Naive thymus-derived CD4-positive, alpha-beta T cell (primary cell): ENCODE data around the gene UQCRHL. TPM values are rescaled to one million over a fixed set of nuclear protein-coding genes. Genes with fewer than 3 reads are reported as not detected.

ENCODE experiments used
- ATAC-seq: fragments of 150-1000 bp; cut with Tn5 transposase; 2 replicates; pipeline ENCODE4 v1.10.0; 2021; ENCODE audit warnings: mild to moderate bottlenecking, moderate library complexity
- CTCF ChIA-PET: fragments of 350-600 bp; sonication (Branson Sonifier 250); formaldehyde crosslinking; loops from one replicate; lab custom pipeline; 2021; ENCODE audit warnings: antibody characterized with exemption; lab: Charles Lee
- POLR2A ChIA-PET: fragments of 350-600 bp; sonication (Branson Sonifier 250); formaldehyde crosslinking; loops from one replicate; lab custom pipeline; 2021; ENCODE audit warnings: antibody characterized with exemption, inconsistent platforms; lab: Charles Lee
- DNase-seq, 9 donors: peaks; one replicate each; pipeline versions ENCODE4 v3.0.0 to v3.0.0-alpha.2; 2020 to 2022; ENCODE audit warnings: mixed read lengths in 1 of 9
- H3K27ac ChIP-seq: one replicate; pipeline ENCODE4 v1.7.0; 2013; ENCODE audit warnings: mild to moderate bottlenecking, low read depth, low read length, moderate library complexity
- H3K27me3 ChIP-seq, 2 donors: one replicate each; pipeline ENCODE4 v1.7.0; 2013; ENCODE audit warnings: low read length in 2 of 2, mild to moderate bottlenecking in 2 of 2, moderate library complexity in 2 of 2; ENCODE audit not compliant: control insufficient read depth in 2 of 2, insufficient read depth in 2 of 2
- H3K36me3 ChIP-seq, 3 experiments: 1 replicate in 2 of 3; 2 replicates in 1 of 3; pipeline ENCODE4 v1.7.0; 2013; ENCODE audit warnings: low read length in 3 of 3, mild to moderate bottlenecking in 3 of 3, moderate library complexity in 1 of 3; ENCODE audit not compliant: insufficient read depth in 3 of 3, control insufficient read depth in 2 of 3
- H3K4me1 ChIP-seq, 2 donors: one replicate each; pipeline ENCODE4 v1.7.0; 2013; ENCODE audit warnings: low read length in 2 of 2, mild to moderate bottlenecking in 2 of 2, moderate library complexity in 1 of 2; ENCODE audit not compliant: control insufficient read depth in 2 of 2, insufficient read depth in 2 of 2
- H3K4me3 ChIP-seq: 2 replicates; pipeline ENCODE4 v1.7.0; 2013; ENCODE audit warnings: mild to moderate bottlenecking, low read length
- H3K9me3 ChIP-seq, 3 experiments: 1 replicate in 2 of 3; 2 replicates in 1 of 3; pipeline ENCODE4 v1.7.0; 2013; ENCODE audit warnings: low read length in 3 of 3; ENCODE audit not compliant: control insufficient read depth in 2 of 3
- H3K27ac Mint-ChIP-seq, 9 donors: one replicate each; pipeline ENCODE4 v1.8.0; 2020 to 2022; ENCODE audit warnings: mixed read lengths in 9 of 9, mild to moderate bottlenecking in 8 of 9, moderate library complexity in 5 of 9, inconsistent platforms in 2 of 9
- H3K27me3 Mint-ChIP-seq, 5 donors: one replicate each; pipeline ENCODE4 v1.8.0; 2021 to 2022; ENCODE audit warnings: mixed read lengths in 5 of 5, mild to moderate bottlenecking in 1 of 5
- H3K36me3 Mint-ChIP-seq, 5 donors: one replicate each; pipeline ENCODE4 v1.8.0; 2020 to 2022; ENCODE audit warnings: mixed read lengths in 5 of 5, mild to moderate bottlenecking in 3 of 5, inconsistent platforms in 1 of 5
- H3K4me1 Mint-ChIP-seq, 7 donors: one replicate each; pipeline ENCODE4 v1.8.0; 2020 to 2022; ENCODE audit warnings: mixed read lengths in 7 of 7, mild to moderate bottlenecking in 3 of 7, inconsistent platforms in 1 of 7
- H3K4me3 Mint-ChIP-seq, 10 donors: one replicate each; pipeline ENCODE4 v1.8.0; 2020 to 2022; ENCODE audit warnings: mild to moderate bottlenecking in 10 of 10, mixed read lengths in 10 of 10, moderate library complexity in 6 of 10, inconsistent platforms in 2 of 10
- H3K9me3 Mint-ChIP-seq, 11 donors: one replicate each; pipeline ENCODE4 v1.8.0; 2020 to 2022; ENCODE audit warnings: mixed read lengths in 11 of 11, mild to moderate bottlenecking in 4 of 11, inconsistent platforms in 1 of 11, moderate library complexity in 1 of 11
- intact Hi-C, 2 donors: fragments of 100-400 bp; cut with micrococcal nuclease; formaldehyde crosslinking; loops; one replicate each; pipeline ENCODE4 v1.15.1; 2023
- polyA plus RNA-seq, 2 donors: library from polyadenylated mRNA; unstranded; fragments of 300-500 nt; fragmentation: Illumina TruSeq; gene quantifications; one replicate each; pipeline ENCODE4 v1.2.3, GENCODE V29; 2021
- total RNA-seq, 6 experiments: library from RNA in 5 of 6; stranded (reverse) in 5 of 6; gene quantifications; 1 replicate in 5 of 6; 2 replicates in 1 of 6; pipeline ENCODE4 v1.2.3 and lab custom pipeline; 2021 to 2026

Gene UQCRHL
- total and polyA plus RNA-seq, 7 experiments from 2014 or later: 0.43 to 1.9 (median 1.1) TPM

DNA sequence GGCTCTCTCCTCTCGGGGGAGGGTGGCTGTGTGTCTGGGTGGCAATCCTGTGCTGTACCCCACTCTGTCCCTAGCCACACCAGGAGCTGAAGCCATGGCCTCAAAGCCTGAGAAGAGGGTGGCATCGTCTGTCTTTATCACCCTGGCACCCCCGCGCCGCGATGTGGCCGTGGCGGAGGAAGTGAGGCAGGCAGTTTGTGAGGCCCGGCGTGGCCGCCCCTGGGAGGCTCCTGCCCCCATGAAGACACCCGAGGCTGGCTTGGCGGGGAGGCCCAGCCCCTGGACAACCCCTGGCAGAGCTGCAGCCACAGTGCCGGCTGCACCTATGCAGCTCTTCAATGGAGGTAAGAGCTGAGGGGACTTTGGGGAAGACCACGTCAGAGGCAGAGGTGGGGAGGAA is 42.6 kb downstream of the UQCRHL start:
- H3K9me3 ChIP-seq: no peaks in the 10 kb centered on the region
- Mint-ChIP-seq H3K27ac (no peak overlapping the region), H3K4me3 (no peak overlapping the region), H3K4me1 (peaks cover 0 to 4% (median 0%) of the 10 kb centered on the region in 7 donors), H3K9me3 (no peaks in the 10 kb centered on the region), H3K36me3 (no peaks in the 10 kb centered on the region), H3K27me3 (peaks cover 12 to 36% (median 19%) of the 10 kb centered on the region in 5 donors)
- no peak overlapping the region for H3K4me3 ChIP-seq
- intact Hi-C loops: no loop called here
- no peaks in the 10 kb centered on the region for H3K36me3 ChIP-seq
- DNase-seq: no peak
- no peaks in the 10 kb centered on the region for H3K4me1 ChIP-seq
- CTCF ChIA-PET: no interaction called here
- no peak overlapping the region for H3K27ac ChIP-seq
- ATAC-seq: no peak
- H3K27me3 ChIP-seq: no peaks in the 10 kb centered on the region
- POLR2A ChIA-PET: no interaction called here

DNA sequence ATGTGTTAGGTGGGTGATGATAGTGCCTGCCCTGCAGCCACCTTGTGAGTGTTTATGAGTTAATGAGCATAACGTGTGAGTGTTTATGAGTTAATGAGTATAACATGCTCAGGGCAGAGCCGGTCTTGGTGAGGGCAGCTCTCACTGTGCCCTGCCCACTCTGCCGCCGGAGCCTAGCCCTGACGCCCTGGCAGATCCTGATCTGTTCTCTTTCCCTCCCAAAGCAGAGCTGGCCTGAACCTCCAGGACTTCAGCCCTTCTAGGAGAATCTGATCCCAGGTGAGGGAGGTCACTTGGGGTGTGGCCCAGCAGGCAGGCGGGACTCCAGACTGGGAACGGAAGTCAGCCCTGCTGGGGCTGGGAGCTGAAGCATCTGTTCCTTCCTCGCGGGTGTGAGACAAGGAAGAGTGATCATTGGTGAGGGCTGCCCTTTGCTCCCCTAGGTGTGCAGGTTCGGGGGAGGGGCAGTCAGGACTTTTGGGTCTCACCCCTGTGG is 43.1 kb downstream of the UQCRHL start:
- CTCF ChIA-PET: no interaction called here
- Histone ChIP-seq H3K4me3 (no peak overlapping the region), H3K36me3 (no peaks in the 10 kb centered on the region), H3K4me1 (peaks cover 0 to 1% of the 10 kb centered on the region in 2 donors), H3K27me3 (no peaks in the 10 kb centered on the region), H3K9me3 (no peaks in the 10 kb centered on the region), H3K27ac (no peak overlapping the region)
- Mint-ChIP-seq H3K4me1 (peaks cover 0 to 4% (median 0%) of the 10 kb centered on the region in 7 donors), H3K4me3 (no peak overlapping the region), H3K27ac (no peak overlapping the region), H3K27me3 (peaks cover 17 to 41% (median 24%) of the 10 kb centered on the region in 5 donors), H3K9me3 (no peaks in the 10 kb centered on the region), H3K36me3 (no peaks in the 10 kb centered on the region)
- intact Hi-C loops: no loop called here
- ATAC-seq: no peak
- DNase-seq: no peak
- POLR2A ChIA-PET: no interaction called here

DNA sequence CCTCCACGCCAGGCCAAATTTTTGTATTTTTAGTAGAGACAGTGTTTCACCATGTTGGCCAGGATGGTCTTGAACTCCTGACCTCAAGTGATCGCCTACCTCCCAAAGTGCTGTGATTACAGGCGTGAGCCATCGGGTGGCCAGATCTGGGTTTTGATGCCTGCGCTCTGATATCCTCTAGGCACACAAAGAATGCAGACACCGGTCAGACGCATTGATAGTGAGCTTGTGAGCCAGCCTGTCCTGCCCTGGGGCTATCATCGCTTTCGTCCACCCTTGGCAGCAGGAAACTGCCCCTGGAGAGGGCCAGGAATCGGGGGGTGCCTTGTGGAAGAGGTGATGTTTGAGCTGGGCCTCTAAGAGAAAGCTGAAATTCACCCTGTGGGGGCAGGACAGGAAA is 44.9 kb downstream of the UQCRHL start:
- POLR2A ChIA-PET: no interaction called here
- H3K27me3 Mint-ChIP-seq: peaks cover 23 to 49% (median 29%) of the 10 kb centered on the region in 5 donors
- H3K9me3 ChIP-seq: no peaks in the 10 kb centered on the region
- H3K27ac ChIP-seq: no peak overlapping the region
- ATAC-seq: no peak
- no peaks in the 10 kb centered on the region for H3K9me3 Mint-ChIP-seq
- no peak overlapping the region for H3K4me3 Mint-ChIP-seq
- intact Hi-C loops: no loop called here
- H3K4me1 ChIP-seq: peaks cover 0 to 5% of the 10 kb centered on the region in 2 donors
- peak overlapping the region in 1 of 9 donors; percentile 3 for H3K27ac Mint-ChIP-seq
- H3K27me3 ChIP-seq: peaks cover 0 to 3% of the 10 kb centered on the region in 2 donors
- CTCF ChIA-PET: interaction anchor here (0.7 kb wide), 1 partner anchor 65 kb away, joined by 3 read pairs; no protein-coding TSS in a partner anchor
- H3K36me3 Mint-ChIP-seq: no peaks in the 10 kb centered on the region
- DNase-seq: no peak
- H3K4me3 ChIP-seq: no peak overlapping the region
- peaks cover 0 to 5% (median 3%) of the 10 kb centered on the region in 7 donors for H3K4me1 Mint-ChIP-seq
- no peaks in the 10 kb centered on the region for H3K36me3 ChIP-seq

DNA sequence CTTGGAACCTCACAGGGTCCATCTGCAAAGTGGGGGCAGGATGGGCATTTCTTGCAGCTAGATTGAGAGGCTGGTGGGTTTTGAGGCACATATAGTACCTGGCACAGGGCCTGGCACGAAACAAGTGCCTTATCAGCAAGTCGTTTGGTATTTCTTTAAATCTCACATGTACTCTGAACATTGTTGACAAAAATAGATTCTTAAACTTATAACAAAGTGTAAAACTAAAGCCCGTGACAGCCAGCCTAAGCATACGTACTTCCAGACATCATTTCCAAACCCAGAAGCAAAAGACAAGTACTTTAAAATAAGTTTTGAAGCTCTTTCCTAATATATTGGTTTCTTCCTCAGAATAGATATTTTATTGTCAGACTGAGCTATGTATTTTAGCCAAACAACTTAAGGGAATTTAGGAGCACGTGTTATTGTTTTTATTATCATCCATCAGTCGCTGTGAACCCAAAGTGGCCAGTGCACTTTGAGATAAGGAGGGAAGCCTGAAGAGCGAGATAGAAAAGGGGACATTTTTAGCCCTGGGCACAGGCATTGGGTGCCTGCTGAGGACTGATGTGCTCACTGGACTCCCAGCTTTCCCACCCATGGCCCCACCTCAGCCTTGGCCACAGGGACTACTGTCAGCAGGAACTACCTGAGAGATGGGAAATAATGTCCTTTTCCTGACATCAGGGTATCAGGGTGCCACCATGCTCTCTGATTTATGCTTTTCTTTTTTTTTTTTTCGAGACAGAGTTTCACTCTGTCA is 45.9 kb downstream of the UQCRHL start:
- H3K4me3 Mint-ChIP-seq: no peak overlapping the region
- Histone ChIP-seq H3K27ac (no peak overlapping the region), H3K4me3 (no peak overlapping the region), H3K36me3 (no peaks in the 10 kb centered on the region), H3K27me3 (peaks cover 0 to 3% of the 10 kb centered on the region in 2 donors), H3K4me1 (peaks cover 0 to 5% of the 10 kb centered on the region in 2 donors), H3K9me3 (no peaks in the 10 kb centered on the region)
- H3K27me3 Mint-ChIP-seq: peaks cover 29 to 59% (median 34%) of the 10 kb centered on the region in 5 donors
- no peaks in the 10 kb centered on the region for H3K9me3 Mint-ChIP-seq
- peak overlapping the region in 1 of 9 donors; percentile 17 for H3K27ac Mint-ChIP-seq
- no peak for ATAC-seq
- no peaks in the 10 kb centered on the region for H3K36me3 Mint-ChIP-seq
- no peak for DNase-seq
- H3K4me1 Mint-ChIP-seq: peaks cover 0 to 14% (median 10%) of the 10 kb centered on the region in 7 donors
- CTCF ChIA-PET: interaction anchor here (0.9 kb wide), 1 partner anchor 30 kb away, joined by 3 read pairs; no protein-coding TSS in a partner anchor
- POLR2A ChIA-PET: no interaction called here
- intact Hi-C loops: no loop called here

DNA sequence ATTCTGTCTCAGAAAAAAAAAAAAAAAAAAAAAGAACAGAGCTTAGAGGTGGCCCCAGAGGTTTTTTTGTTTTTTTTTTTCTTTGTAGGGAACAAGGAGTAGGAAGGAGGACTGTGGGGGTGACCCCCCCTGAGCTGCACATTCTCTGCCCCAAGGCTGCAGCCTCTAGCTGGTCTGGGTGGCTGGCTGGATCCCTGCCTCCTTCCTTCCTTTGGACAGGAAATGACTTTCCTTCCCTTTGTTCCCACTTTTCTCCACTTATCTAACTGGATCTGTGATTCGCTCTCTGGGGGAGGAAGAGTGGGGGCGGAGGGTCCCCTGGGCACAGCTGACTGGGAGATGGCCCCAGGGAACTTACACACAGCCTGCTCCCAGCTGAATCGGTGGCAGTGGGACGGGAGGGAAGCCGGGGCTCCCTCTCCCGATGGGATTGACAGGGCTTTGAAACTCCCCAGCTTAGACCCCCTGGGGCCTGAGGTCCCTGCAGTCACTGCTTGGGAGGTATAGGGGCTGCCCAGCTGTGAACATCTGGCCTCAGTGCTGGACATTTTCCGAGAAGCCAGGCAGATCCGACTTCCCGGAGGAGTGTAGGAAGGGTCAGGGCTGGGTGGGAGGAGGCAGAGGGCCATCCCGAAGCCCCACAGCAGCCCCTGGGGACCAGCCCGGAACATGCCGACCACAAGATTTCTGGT is 46.8 kb downstream of the UQCRHL start:
- POLR2A ChIA-PET: no interaction called here
- Histone ChIP-seq H3K27ac (no peak overlapping the region), H3K4me3 (no peak overlapping the region), H3K4me1 (peaks cover 0 to 5% of the 10 kb centered on the region in 2 donors), H3K36me3 (no peaks in the 10 kb centered on the region), H3K27me3 (peaks cover 0 to 3% of the 10 kb centered on the region in 2 donors), H3K9me3 (no peaks in the 10 kb centered on the region)
- Mint-ChIP-seq H3K9me3 (no peaks in the 10 kb centered on the region), H3K27ac (no peak overlapping the region), H3K36me3 (no peaks in the 10 kb centered on the region), H3K27me3 (peaks cover 35 to 66% (median 40%) of the 10 kb centered on the region in 5 donors), H3K4me3 (peak overlapping the region in 1 of 10 donors; percentile 4), H3K4me1 (peaks cover 5 to 23% (median 17%) of the 10 kb centered on the region in 7 donors)
- intact Hi-C loops: no loop called here
- DNase-seq: no peak
- CTCF ChIA-PET: interaction anchor here (0.9 kb wide), 1 partner anchor 31 kb away, joined by 3 read pairs; no protein-coding TSS in a partner anchor
- ATAC-seq: no peak

DNA sequence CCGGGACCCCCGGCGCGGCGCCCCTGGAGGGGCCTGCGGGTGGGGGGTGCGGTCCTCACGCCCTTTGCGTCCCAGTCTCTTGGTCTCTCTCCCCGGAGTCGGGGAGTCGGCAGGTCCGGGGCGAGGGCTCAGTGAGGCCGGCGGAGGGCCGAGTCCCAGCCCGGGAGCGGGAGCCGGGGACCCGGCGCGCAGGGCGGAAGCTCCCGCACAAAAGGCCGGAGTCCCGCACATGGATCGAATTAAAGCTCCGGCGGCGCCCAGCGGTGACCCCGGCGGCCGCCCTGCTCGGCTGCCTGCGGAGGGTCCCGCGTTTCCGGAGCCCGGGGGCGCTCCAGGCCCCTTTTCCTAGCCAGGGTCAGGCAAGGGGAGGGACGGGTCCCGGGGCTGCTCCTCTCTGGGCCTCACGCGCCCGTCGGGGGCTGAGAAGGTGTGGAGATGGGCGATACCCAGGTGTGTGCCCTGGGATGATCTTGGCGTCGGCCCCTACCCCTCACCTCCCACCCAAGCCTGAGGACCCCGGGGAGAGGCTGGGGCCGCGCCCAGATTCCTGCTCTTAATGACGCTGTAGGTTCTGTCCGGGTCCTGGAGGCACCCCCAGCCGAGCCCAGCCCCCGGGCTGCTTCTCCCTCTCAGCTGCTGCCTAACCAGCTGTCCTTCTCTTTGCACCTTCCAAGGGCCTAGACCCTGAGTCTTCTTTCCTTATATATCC is 48.3 kb downstream of the UQCRHL start:
- H3K27me3 Mint-ChIP-seq: peaks cover 36 to 68% (median 40%) of the 10 kb centered on the region in 5 donors
- Histone ChIP-seq H3K4me1 (peaks cover 0 to 5% of the 10 kb centered on the region in 2 donors), H3K27me3 (peaks cover 0 to 3% of the 10 kb centered on the region in 2 donors), H3K27ac (no peak overlapping the region), H3K4me3 (no peak overlapping the region), H3K9me3 (no peaks in the 10 kb centered on the region), H3K36me3 (no peaks in the 10 kb centered on the region)
- H3K4me1 Mint-ChIP-seq: peaks cover 5 to 28% (median 17%) of the 10 kb centered on the region in 7 donors
- peaks cover 0 to 1% (median 0%) of the 10 kb centered on the region in 11 donors for H3K9me3 Mint-ChIP-seq
- H3K4me3 Mint-ChIP-seq: peak overlapping the region in 9 of 10 donors; percentile 27 to 76 (median 60)
- H3K36me3 Mint-ChIP-seq: no peaks in the 10 kb centered on the region
- H3K27ac Mint-ChIP-seq: no peak overlapping the region
- CTCF ChIA-PET: no interaction called here
- DNase-seq (no peak), ATAC-seq (peak; percentile 24)
- intact Hi-C loops: no loop called here
- POLR2A ChIA-PET: no interaction called here
